ENCODE data around the gene MAP3K9.

DNA sequence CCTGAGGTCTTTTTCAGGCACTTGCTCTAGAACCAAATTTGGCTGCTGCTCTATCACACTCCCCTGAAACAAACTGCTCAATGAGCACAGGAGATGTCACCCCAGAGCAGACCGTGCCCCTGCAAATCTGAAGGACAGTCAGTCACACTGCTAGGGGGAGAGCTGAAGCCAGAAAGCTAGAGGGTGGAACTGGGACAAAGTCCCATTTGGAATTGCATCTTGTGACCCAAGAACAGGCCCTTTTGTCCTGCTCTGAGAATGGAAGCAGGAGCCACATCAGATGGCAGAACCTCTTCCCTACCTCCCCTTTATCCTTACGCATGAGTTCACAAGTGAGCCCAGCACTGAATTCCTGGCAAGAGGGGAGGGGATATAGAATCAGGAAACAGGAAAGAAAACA, 64.7 kb downstream of the MAP3K9 start:
- TF ChIP-seq POLR2A (IDR thresholded peaks at IDR 0.05; ENCODE audit: low read depth, low read length) (no peak), YY1 (IDR thresholded peaks at IDR 0.05; ENCODE audit: low read depth, low read length) (no peak), GABPA (IDR thresholded peaks at IDR 0.05; ENCODE audit: low read depth) (no peak), JUND (IDR thresholded peaks at IDR 0.05; ENCODE audit: low read depth, low read length) (no peak), STAT3 (IDR thresholded peaks at IDR 0.05; ENCODE audit: low read depth, low read length) (no peak), EP300 (IDR thresholded peaks at IDR 0.05; ENCODE audit: borderline replicate concordance in 1 of 2, control insufficient read depth in 1 of 2, low read depth in 2 of 2, low read length in 2 of 2) (no peak), CREB1 (IDR thresholded peaks at IDR 0.05; ENCODE audit: low read depth) (no peak)
- TF ChIP-seq, protein P1, sequence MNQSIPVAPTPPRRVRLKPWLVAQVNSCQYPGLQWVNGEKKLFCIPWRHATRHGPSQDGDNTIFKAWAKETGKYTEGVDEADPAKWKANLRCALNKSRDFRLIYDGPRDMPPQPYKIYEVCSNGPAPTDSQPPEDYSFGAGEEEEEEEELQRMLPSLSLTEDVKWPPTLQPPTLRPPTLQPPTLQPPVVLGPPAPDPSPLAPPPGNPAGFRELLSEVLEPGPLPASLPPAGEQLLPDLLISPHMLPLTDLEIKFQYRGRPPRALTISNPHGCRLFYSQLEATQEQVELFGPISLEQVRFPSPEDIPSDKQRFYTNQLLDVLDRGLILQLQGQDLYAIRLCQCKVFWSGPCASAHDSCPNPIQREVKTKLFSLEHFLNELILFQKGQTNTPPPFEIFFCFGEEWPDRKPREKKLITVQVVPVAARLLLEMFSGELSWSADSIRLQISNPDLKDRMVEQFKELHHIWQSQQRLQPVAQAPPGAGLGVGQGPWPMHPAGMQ (IDR thresholded peaks at IDR 0.05; ENCODE audit: borderline replicate concordance): no peak
